C4-2B (cell line): ENCODE data around the gene EPSTI1.

Source experiments
- H3K27ac ChIP-seq: fragments of 450-650 bp; 2 replicates; pipeline ENCODE4 v1.5.1; 2017
- CTCF ChIP-seq: fragments of 450-650 bp; conservative IDR thresholded peaks from 2 replicates; pipeline ENCODE4 v1.5.1; 2017; ENCODE audit warnings: mild to moderate bottlenecking
- ZFX ChIP-seq: fragments of 450-650 bp; IDR thresholded peaks from 2 replicates; pipeline ENCODE4 v1.6.1; 2017

Gene EPSTI1

GRCh38 chr13:43030548-43030947 lies 38.5 kb upstream of the EPSTI1 start:
- no peak overlapping the region for H3K27ac ChIP-seq
- TF ChIP-seq ZFX (no peak), CTCF (no peak)

GRCh38 chr13:43026262-43026661 lies 34.2 kb upstream of the EPSTI1 start:
- H3K27ac ChIP-seq, result no peak overlapping the region
- TF ChIP-seq ZFX (no peak), CTCF (no peak)

GRCh38 chr13:43023289-43023963 lies 31.4 kb upstream of the EPSTI1 start, which contains the start of gene DNAJC15:
DNAJC15 (plus strand) TSS chr13:43023586; CDS start chr13:43023627, 41 bp downstream.
- TF ChIP-seq CTCF (no peak), ZFX (no peak)
- H3K27ac ChIP-seq, result no peak within 1 kb of the TSS

- no peak overlapping the region for H3K27ac ChIP-seq
- TF ChIP-seq CTCF (no peak), ZFX (no peak)
These were observed 30.9 kb upstream of the EPSTI1 start for GRCh38 chr13:43022934-43023288.

GRCh38 chr13:43021926-43022670 lies 30.1 kb upstream of the EPSTI1 start:
- no peak for TF ChIP-seq CTCF
- TF ChIP-seq ZFX, result no peak
- H3K27ac ChIP-seq, result no peak overlapping the region

- TF ChIP-seq ZFX (no peak), CTCF (no peak)
- no peak overlapping the region for H3K27ac ChIP-seq
These were observed 28.8 kb upstream of the EPSTI1 start for GRCh38 chr13:43020794-43021193.

GRCh38 chr13:43019811-43020210 lies 27.8 kb upstream of the EPSTI1 start:
- TF ChIP-seq ZFX, result no peak
- no peak for TF ChIP-seq CTCF

More at GRCh38 chr13:43019811-43020210, 27.8 kb upstream of the EPSTI1 start:
- no peak overlapping the region for H3K27ac ChIP-seq
